HG03565 (cell line): ENCODE measurements around the gene IL37.

Experiments
- ATAC-seq: cut with Tn5 transposase; IDR thresholded peaks from one replicate; pipeline ENCODE4 v1.9.1; 2021; ENCODE audit warnings: mild to moderate bottlenecking, moderate library complexity; ENCODE audit not compliant: unreplicated experiment

The IL37 gene

GRCh38 chr2:112910865-112911264 lies at the start of gene IL37:
Gene IL37, plus strand, starts transcription at chr2:112911165. Its CDS starts 1,848 bp downstream, at chr2:112913013.
- ATAC-seq, result no peak

- no peak for ATAC-seq
Measured at GRCh38 chr2:112864072-112864471, 46.9 kb upstream of the IL37 start.

GRCh38 chr2:112866128-112866835 lies 44.7 kb upstream of the IL37 start:
- ATAC-seq, result no peak

GRCh38 chr2:112867701-112868631 lies 43.0 kb upstream of the IL37 start:
- no peak for ATAC-seq

GRCh38 chr2:112869258-112869842 lies 41.6 kb upstream of the IL37 start:
- ATAC-seq, result no peak

GRCh38 chr2:112870841-112871835 lies 39.8 kb upstream of the IL37 start:
- no peak for ATAC-seq

GRCh38 chr2:112876257-112876970 lies 34.6 kb upstream of the IL37 start:
- ATAC-seq, result no peak

- ATAC-seq, result no peak
Measured at GRCh38 chr2:112876971-112877361, 34.0 kb upstream of the IL37 start.

- no peak for ATAC-seq
Measured at GRCh38 chr2:112877423-112877822, 33.5 kb upstream of the IL37 start.

GRCh38 chr2:112879491-112880041 lies 31.4 kb upstream of the IL37 start:
- ATAC-seq, result no peak

GRCh38 chr2:112880091-112880531 lies 30.9 kb upstream of the IL37 start:
- no peak for ATAC-seq

GRCh38 chr2:112880696-112881095 lies 30.3 kb upstream of the IL37 start:
- no peak for ATAC-seq

- ATAC-seq, result peak; percentile 72
Measured at GRCh38 chr2:112881217-112881985, 29.6 kb upstream of the IL37 start.

- ATAC-seq, result no peak
Measured at GRCh38 chr2:112883669-112884068, 27.3 kb upstream of the IL37 start.

GRCh38 chr2:112884869-112885505 lies 26.0 kb upstream of the IL37 start:
- peak; percentile 59 for ATAC-seq

GRCh38 chr2:112885506-112885902 lies 25.5 kb upstream of the IL37 start:
- no peak for ATAC-seq

- ATAC-seq, result no peak
Measured at GRCh38 chr2:112886291-112886690, 24.7 kb upstream of the IL37 start.
